ENCODE measurements around the gene GOLM1. TPM values are rescaled to one million over a fixed set of nuclear protein-coding genes. Genes with fewer than 3 reads are reported as not detected.

The GOLM1 gene
- total RNA-seq, 1 experiment from 2014 or later = 71.6 TPM

DNA sequence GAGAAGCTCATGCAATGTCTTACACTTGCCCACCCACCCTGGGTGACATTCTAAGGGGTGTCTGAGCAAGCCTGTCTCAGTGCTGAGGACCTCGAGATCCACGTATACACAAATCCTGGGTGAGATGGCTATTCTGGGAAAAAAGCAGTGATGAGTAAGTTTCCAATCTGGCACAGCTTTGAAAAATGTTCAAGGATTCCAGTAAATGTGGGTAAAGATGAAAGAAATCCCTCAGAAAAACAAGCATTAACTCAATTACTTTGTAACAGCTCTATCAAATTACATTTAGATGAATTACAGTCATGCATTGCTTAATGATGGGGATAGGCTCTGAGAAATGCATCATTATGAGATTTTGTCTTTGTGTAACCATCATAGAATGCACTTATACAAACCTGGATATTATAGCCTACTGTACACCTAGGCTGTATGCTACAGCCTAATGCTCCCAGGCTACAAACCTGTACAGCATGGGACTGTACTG lies 26.9 kb downstream of the GOLM1 start:
- H3K4me2 ChIP-seq (ENCODE audit: insufficient read depth, insufficient read length, low read length) = no peak overlapping the region
- no peak overlapping the region for H4K5ac ChIP-seq (ENCODE audit: insufficient read length, low read depth, low read length)
- H3K4ac ChIP-seq (ENCODE audit: low read depth, low read length) = no peak overlapping the region
- Mint-ChIP-seq H3K36me3 (ENCODE audit: insufficient read depth in 1 of 3, low read depth in 3 of 3) (peaks cover 13 to 26% (median 26%) of the 10 kb centered on the region in 3 experiments; a peak in 6 of 7 replicates), H3K4me1 (peaks cover 8 to 12% of the 10 kb centered on the region in 2 experiments), H3K27ac (no peak overlapping the region), H3K4me3 (no peak overlapping the region), H3K27me3 (ENCODE audit: low read depth) (no peaks in the 10 kb centered on the region), H3K9me3 (no peaks in the 10 kb centered on the region)
- H3K27me3 ChIP-seq (ENCODE audit: insufficient read depth, low read length) = no peaks in the 10 kb centered on the region
- no peak overlapping the region for H3K23ac ChIP-seq (ENCODE audit: insufficient read length, low read depth, low read length)
- H4K91ac ChIP-seq (ENCODE audit: insufficient read length, low read depth, low read length) = no peak overlapping the region
- H2BK15ac ChIP-seq (ENCODE audit: low read depth, low read length) = no peak overlapping the region
- H3K4me1 ChIP-seq (ENCODE audit: insufficient read depth, low read length) = no peaks in the 10 kb centered on the region
- no peak overlapping the region for H2BK5ac ChIP-seq (ENCODE audit: insufficient read length, low read length)
- H4K20me1 ChIP-seq (ENCODE audit: control insufficient read depth, insufficient read depth, insufficient read length) = no peaks in the 10 kb centered on the region
- no peak overlapping the region for H2AFZ ChIP-seq (ENCODE audit: low read length)
- no peak overlapping the region for H3K18ac ChIP-seq (ENCODE audit: insufficient read length, low read depth, low read length)
- H3K14ac ChIP-seq (ENCODE audit: insufficient read depth, low read length) = no peak overlapping the region
- H3K9me3 ChIP-seq (ENCODE audit: control insufficient read depth, low read depth, low read length) = no peaks in the 10 kb centered on the region
- H3K79me2 ChIP-seq (ENCODE audit: insufficient read depth, low read length) = no peaks in the 10 kb centered on the region
- no peak overlapping the region for H2BK12ac ChIP-seq (ENCODE audit: insufficient read length, low read depth, low read length)
- TF ChIP-seq CTCF (conservative IDR thresholded peaks at IDR 0.05) = no peak
- H2BK120ac ChIP-seq (ENCODE audit: low read depth, low read length, poor library complexity, severe bottlenecking) = no peak overlapping the region
- no peak overlapping the region for H4K8ac ChIP-seq (replicated peaks; ENCODE audit: insufficient read length, low read depth, low read length)
- H3K27ac ChIP-seq (ENCODE audit: insufficient read length, low read depth, low read length) = no peak overlapping the region
- WGBS (ENCODE audit: extremely low coverage, insufficient read length, low lambda C conversion rate) = no CpG with 5 or more reads among the region's 2 CpGs
- no peak overlapping the region for H2BK20ac ChIP-seq (ENCODE audit: low read depth, low read length, poor library complexity, severe bottlenecking)
- no peak overlapping the region for H3K56ac ChIP-seq (ENCODE audit: insufficient read length, low read depth, low read length)
- no peak overlapping the region for H2AK5ac ChIP-seq (ENCODE audit: insufficient read length, low read length)
- no peak overlapping the region for H3K9ac ChIP-seq (ENCODE audit: extremely low read depth, insufficient read length, low read length)
- no peak overlapping the region for H3T11ph ChIP-seq (ENCODE audit: low read length)
- H3K79me1 ChIP-seq (ENCODE audit: insufficient read depth, low read depth, low read length, poor library complexity, severe bottlenecking) = no peaks in the 10 kb centered on the region
- H3K23me2 ChIP-seq (ENCODE audit: insufficient read length, low read depth, low read length, poor library complexity, severe bottlenecking) = no peaks in the 10 kb centered on the region
- DNase-seq = no peak

Data from H9 (cell line).